IPS-18c (cell line): ENCODE measurements around the gene ELOVL7.
"Not testable (repeated sequence)": the region's sequence is repeated elsewhere in the genome, so short reads cannot be mapped to it uniquely, and the experiment has no call there.

Source experiments
- H3K4me3 ChIP-seq: 2 replicates; pipeline ENCODE4 v1.7.0; 2013; ENCODE audit warnings: low read depth, mild to moderate bottlenecking, low read length, moderate library complexity; ENCODE audit not compliant: insufficient read depth
- H3K9me3 ChIP-seq: one replicate; pipeline ENCODE4 v1.6.1; 2013; ENCODE audit warnings: mild to moderate bottlenecking, low read length, moderate library complexity; ENCODE audit not compliant: control insufficient read depth, insufficient read depth

The ELOVL7 gene

DNA sequence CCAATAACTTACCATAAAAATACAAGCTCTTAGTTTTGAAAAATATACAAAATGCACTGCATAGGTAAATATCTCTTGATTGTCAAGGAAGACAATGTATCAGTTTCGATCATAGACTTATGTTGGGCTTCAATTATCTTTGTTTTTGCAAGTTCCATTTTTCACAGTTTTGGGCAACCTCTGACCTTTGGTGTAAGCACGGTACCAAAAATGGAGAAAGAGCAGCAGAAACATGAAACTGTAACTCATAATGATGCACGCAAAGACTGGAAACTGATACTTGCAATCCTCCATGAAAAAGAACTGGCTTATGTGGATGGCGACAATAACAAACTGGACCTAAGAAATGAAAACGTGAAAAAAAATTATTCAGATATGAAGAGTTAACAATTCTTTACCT, 89.6 kb downstream of the ELOVL7 start:
- Histone ChIP-seq H3K9me3 (no peaks in the 10 kb centered on the region), H3K4me3 (no peak overlapping the region)

DNA sequence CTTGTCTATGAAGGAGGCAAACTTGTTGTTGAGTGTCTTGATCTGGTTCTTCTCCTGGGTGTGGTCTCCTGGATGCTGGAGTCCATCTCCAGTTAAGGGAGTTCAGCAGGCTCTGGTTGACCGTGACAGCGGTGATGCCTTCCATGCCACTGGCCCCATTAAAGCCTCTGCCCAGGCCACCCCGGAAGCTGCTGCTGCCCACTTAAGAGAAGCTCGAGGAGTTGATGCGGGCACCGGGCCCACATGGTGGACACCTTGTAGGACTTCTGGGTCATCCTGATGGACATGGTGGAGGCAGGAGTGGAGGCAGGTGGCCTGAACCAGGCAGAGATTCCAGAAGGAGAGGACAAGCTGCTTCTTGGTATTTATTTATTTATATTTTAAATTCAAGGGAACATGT, 99.4 kb downstream of the ELOVL7 start:
- no peak overlapping the region for H3K4me3 ChIP-seq
- peaks cover 2% of the 10 kb centered on the region for H3K9me3 ChIP-seq

DNA sequence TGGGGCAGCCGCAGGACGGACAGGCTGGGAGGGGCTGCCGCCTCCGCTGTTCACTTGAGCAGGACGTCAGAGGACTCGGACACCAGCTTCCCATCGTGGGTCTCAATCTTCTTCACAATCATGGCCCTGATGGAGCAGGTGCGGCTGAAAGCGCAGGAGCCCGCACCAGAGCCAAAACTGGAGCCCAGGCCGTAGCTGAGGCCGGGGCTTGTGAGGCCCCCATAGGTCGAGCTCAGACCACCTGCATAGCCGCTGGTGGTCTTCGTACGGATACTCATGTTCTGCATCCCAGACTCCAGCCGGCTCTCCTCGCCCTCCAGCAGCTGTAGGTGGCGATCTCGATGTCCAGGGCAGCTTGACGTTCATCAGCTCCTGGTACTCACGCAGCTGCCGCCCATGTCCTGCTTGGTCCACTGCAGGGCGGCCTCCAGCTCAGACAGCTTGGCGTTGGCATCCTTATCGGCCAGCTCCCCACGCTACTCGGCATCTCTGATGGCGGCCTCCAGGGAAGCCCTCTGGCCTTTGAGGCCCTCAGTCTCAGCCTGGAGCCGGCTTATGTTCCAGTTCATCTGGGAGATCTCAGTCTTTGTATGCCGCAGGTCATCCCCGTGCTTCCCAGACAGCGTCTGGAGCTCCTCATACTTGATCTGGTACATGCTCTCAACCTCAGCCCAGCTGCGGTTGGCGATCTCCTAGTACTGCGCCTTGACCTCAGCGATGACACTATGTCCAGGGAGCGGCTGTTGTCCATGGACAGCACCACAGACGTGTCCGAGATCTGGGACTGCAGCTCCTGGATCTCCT, 100.4 kb downstream of the ELOVL7 start:
- Histone ChIP-seq H3K9me3 (peaks cover 2% of the 10 kb centered on the region), H3K4me3 (no peak overlapping the region)

DNA sequence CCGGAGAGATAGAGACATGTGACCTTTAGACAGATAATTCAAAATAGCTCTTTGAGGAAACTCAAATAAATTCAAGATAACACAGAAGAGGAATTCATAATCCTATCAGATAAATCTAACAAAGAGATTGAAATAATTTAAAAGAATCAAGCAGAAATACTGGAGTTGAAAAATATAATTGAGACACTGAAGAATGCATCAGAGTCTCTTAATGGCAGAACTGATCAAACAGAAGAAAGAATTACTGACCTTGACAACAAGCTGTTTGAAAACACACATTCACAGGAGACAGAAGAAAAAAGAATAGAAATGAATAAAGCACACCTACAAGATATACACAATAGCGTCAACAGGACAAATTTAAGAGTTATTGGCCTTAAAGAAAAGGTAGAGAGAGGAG, 103.7 kb downstream of the ELOVL7 start:
- Histone ChIP-seq H3K9me3 (peaks cover 2% of the 10 kb centered on the region), H3K4me3 (no peak overlapping the region)

DNA sequence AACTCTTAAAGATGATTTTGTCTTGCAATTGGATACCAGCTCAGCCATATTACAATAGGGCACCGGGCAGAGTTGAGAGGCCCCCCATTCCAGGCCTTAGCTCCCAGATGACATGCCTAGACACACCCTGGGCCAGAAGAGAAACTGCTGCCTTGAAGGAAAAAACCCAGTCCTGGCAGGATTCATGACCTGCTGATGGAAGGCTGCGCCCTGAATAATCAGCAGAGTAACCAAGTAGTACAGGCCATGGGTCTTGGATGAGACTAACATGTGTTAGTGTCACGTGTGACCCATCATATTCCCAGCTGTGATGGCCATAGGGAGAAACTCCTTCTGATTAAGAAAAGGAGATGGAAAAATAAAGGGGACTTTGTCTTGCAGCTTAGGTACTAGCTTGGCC, 105.1 kb downstream of the ELOVL7 start:
- H3K9me3 ChIP-seq, result peaks cover 2% of the 10 kb centered on the region
- no peak overlapping the region for H3K4me3 ChIP-seq

DNA sequence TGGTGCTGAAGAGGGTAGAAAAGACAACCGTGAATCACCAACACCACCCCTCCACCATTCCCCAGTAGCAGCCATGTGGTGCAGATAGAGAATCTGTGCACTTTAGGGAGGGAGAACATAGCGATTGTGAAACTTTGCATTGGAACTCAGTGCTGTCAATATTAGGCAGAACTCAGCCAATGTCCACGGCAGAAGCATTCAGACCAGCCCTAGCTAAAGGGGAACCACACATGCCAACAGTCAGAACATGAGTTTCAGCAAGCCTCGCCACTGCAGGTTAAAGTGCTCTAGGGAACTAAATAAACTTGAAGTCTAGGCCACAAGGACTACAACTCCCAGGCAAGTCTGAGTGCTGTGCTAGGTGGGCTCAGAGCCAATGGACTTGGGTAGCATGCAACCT, 105.6 kb downstream of the ELOVL7 start:
- Histone ChIP-seq H3K4me3 (no peak overlapping the region), H3K9me3 (no peaks in the 10 kb centered on the region)

DNA sequence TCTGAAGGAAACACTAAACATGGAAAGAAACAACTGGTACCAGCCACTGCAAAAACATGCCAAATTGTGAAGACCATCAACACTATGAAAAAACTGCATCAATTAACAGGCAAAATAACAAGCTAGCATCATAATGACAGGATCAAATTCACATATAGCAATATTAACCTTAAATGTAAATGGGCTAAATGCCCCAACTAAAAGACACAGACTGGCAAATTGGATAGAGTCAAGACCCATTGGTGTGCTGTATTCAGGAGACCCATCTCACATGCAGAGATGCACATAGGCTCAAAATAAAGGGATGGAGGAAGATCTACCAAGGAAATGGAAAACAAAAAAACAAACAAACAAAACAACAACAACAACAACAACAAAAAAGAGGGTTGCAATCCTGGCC, 113.2 kb downstream of the ELOVL7 start:
- not testable (repeated sequence) for H3K9me3 ChIP-seq, H3K4me3 ChIP-seq

GRCh38 chr5:60727033-60727679, 116.9 kb downstream of the ELOVL7 start:
- no peaks in the 10 kb centered on the region for H3K9me3 ChIP-seq

GRCh38 chr5:60724126-60724525, 119.9 kb downstream of the ELOVL7 start:
- Histone ChIP-seq H3K4me3 (no peak overlapping the region), H3K9me3 (no peaks in the 10 kb centered on the region)

More at GRCh38 chr5:60727033-60727679, 116.9 kb downstream of the ELOVL7 start:
- H3K4me3 ChIP-seq, result no peak overlapping the region

- Histone ChIP-seq H3K4me3 (no peak overlapping the region), H3K9me3 (no peaks in the 10 kb centered on the region)
Observed at GRCh38 chr5:60722416-60722815, 121.7 kb downstream of the ELOVL7 start.

GRCh38 chr5:60719329-60719728, 124.7 kb downstream of the ELOVL7 start:
- H3K9me3 ChIP-seq, result no peaks in the 10 kb centered on the region
- H3K4me3 ChIP-seq, result no peak overlapping the region

GRCh38 chr5:60718166-60718892, 125.7 kb downstream of the ELOVL7 start:
- Histone ChIP-seq H3K4me3 (no peak overlapping the region), H3K9me3 (no peaks in the 10 kb centered on the region)

GRCh38 chr5:60715201-60715928, 128.7 kb downstream of the ELOVL7 start:
- not testable (repeated sequence) for H3K4me3 ChIP-seq, H3K9me3 ChIP-seq

DNA sequence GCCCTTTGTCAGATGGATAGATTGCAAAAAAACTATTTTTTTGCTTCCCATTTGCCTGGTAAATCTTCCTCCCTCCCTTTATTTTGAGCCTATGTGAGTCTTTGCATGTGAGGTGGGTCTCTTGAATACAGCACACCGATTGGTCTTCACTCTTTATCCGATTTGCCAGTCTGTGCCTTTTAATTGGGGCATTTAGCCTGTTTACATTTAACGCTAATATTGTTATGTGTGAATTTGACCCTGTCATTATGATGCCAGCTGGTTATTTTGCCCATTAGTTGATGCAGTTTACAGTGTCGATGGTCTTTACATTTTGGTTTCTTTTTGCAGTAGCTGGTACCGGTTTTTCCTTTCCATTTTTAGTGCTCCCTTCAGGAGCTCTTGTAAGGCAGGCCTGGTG, 131.1 kb downstream of the ELOVL7 start:
- H3K9me3 ChIP-seq, result no peaks in the 10 kb centered on the region
- no peak overlapping the region for H3K4me3 ChIP-seq

DNA sequence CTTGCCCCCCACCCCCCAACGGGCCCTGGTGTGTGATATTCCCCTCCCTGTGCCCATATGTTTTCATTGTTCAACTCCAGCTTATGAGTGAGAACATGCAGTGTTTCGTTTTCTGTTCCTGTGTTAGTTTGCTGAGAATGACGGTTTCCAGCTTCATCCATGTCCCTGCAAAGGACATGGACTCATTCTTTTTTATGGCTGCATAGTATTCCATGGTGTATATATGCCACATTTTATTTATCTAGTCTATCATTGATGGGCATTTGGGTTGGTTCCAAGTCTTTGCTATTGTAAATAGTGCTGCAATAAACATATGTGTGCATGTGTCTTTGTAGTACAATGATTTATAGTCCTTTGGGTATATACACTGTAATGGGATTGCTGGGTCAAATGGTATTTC, 132.2 kb downstream of the ELOVL7 start:
- not testable (repeated sequence) for H3K9me3 ChIP-seq, H3K4me3 ChIP-seq

- no peaks in the 10 kb centered on the region for H3K9me3 ChIP-seq
- H3K4me3 ChIP-seq, result no peak overlapping the region
Observed at GRCh38 chr5:60710362-60710761, 133.7 kb downstream of the ELOVL7 start.

DNA sequence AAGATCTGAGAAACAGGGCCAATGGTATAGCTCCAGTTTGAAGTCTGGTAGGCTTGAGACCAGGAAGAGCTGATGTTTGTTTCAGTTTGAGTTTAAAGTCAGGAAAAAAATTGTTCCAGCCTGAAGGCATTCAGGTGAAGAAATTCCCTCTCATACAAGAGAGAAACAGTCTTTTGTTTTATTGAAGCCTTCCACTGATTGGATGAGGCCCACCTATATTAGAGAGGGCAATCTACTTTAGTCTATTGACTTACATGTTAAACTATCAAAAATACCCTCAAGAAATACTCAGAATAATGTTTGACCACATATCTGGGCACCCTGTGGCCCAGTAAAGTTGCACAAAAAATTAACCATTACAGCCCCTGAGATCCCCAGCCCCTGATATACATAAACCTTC, 138.9 kb downstream of the ELOVL7 start:
- no peaks in the 10 kb centered on the region for H3K9me3 ChIP-seq
- no peak overlapping the region for H3K4me3 ChIP-seq
